ENCODE results near the gene CNIH1.

- TF ChIP-seq CTCF (IDR thresholded peaks at IDR 0.05) (no peak), POLR2A (IDR thresholded peaks at IDR 0.05) (no peak)
Measured at GRCh38 chr14:54411371-54411770, 29.8 kb downstream of the CNIH1 start.
